HEK293 (cell line): ENCODE results near the gene SCN8A.

Experiments
- BCL11B ChIP-seq: fragments of 450-650 bp; formaldehyde crosslinking; IDR thresholded peaks from 2 replicates; pipeline ENCODE4 v1.5.1; 2016; ENCODE audit warnings: low read depth, missing biosample characterization, missing genetic modification characterization
- GLI4 ChIP-seq: fragments of 450-650 bp; formaldehyde crosslinking; IDR thresholded peaks from 2 replicates; pipeline ENCODE4 v1.5.1; 2016; ENCODE audit warnings: missing biosample characterization, missing genetic modification characterization
- ZNF148 ChIP-seq: fragments of 450-650 bp; formaldehyde crosslinking; IDR thresholded peaks from 2 replicates; pipeline ENCODE4 v1.5.0; 2017; ENCODE audit warnings: missing biosample characterization, missing genetic modification characterization, borderline replicate concordance
- ZNF600 ChIP-seq: fragments of 450-650 bp; formaldehyde crosslinking; IDR thresholded peaks from 2 replicates; pipeline ENCODE4 v1.5.1; 2016; ENCODE audit warnings: missing biosample characterization, missing genetic modification characterization
- ZSCAN30 ChIP-seq: fragments of 450-650 bp; IDR thresholded peaks from 2 replicates; pipeline ENCODE4 v1.5.1; 2018; ENCODE audit warnings: missing biosample characterization, mild to moderate bottlenecking, missing genetic modification characterization, moderate library complexity
- TF ChIP-seq, protein P1 (sequence below): fragments of 450-650 bp; formaldehyde crosslinking; IDR thresholded peaks from 2 replicates; pipeline ENCODE4 v1.5.1; 2016; ENCODE audit warnings: missing biosample characterization, missing genetic modification characterization

GRCh38 chr12:51705450-51705849 is 114.4 kb downstream of the SCN8A start:
- TF ChIP-seq ZNF600 (no peak), ZNF148 (no peak), ZSCAN30 (no peak), GLI4 (no peak), BCL11B (tag by site-specific recombination) (no peak)
- TF ChIP-seq, protein P1, sequence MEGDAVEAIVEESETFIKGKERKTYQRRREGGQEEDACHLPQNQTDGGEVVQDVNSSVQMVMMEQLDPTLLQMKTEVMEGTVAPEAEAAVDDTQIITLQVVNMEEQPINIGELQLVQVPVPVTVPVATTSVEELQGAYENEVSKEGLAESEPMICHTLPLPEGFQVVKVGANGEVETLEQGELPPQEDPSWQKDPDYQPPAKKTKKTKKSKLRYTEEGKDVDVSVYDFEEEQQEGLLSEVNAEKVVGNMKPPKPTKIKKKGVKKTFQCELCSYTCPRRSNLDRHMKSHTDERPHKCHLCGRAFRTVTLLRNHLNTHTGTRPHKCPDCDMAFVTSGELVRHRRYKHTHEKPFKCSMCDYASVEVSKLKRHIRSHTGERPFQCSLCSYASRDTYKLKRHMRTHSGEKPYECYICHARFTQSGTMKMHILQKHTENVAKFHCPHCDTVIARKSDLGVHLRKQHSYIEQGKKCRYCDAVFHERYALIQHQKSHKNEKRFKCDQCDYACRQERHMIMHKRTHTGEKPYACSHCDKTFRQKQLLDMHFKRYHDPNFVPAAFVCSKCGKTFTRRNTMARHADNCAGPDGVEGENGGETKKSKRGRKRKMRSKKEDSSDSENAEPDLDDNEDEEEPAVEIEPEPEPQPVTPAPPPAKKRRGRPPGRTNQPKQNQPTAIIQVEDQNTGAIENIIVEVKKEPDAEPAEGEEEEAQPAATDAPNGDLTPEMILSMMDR (tag by site-specific recombination) = no peak
